ENCODE results near the gene TSPAN9. TPM values are rescaled to one million over a fixed set of nuclear protein-coding genes. Genes with fewer than 3 reads are reported as not detected.
A peak's percentile ranks its signal among the peaks of the same experiment; 100 is the strongest.

TSPAN9 gene
- polyA plus RNA-seq, 3 donors = 0.15 to 0.34 (median 0.25) TPM

GRCh38 chr12:3280967-3281366, 203.8 kb downstream of the TSPAN9 start:
- H3K27ac Mint-ChIP-seq = no peak overlapping the region
- Histone ChIP-seq H3K36me3 (replicated peaks in 1 of 2; ENCODE audit: control insufficient read depth in 1 of 2, insufficient read depth in 2 of 2, low read length in 2 of 2) (no peaks in the 10 kb centered on the region), H3K4me1 (ENCODE audit: control insufficient read depth in 1 of 2, insufficient read depth in 2 of 2, low read length in 2 of 2) (no peaks in the 10 kb centered on the region), H2AFZ (ENCODE audit: insufficient read depth, low read depth, low read length, poor library complexity, severe bottlenecking) (no peak overlapping the region), H3K79me2 (ENCODE audit: insufficient read depth, low read length) (no peaks in the 10 kb centered on the region), H3K9me3 (replicated peaks in 1 of 2; ENCODE audit: control insufficient read depth in 1 of 2, insufficient read depth in 1 of 2, low read length in 2 of 2) (no peaks in the 10 kb centered on the region), H4K20me1 (ENCODE audit: insufficient read depth, low read length) (no peaks in the 10 kb centered on the region), H3K9ac (ENCODE audit: insufficient read depth, low read length, poor library complexity, severe bottlenecking) (no peak overlapping the region), H3K27me3 (ENCODE audit: control insufficient read depth in 2 of 2, insufficient read depth in 2 of 2, low read length in 2 of 2) (no peaks in the 10 kb centered on the region), H3K27ac (ENCODE audit: low read depth in 1 of 2, low read length in 2 of 2) (no peak overlapping the region), H3K4me3 (replicated peaks in 1 of 3; ENCODE audit: low read depth in 2 of 3, low read length in 3 of 3) (no peak overlapping the region), H3K4me2 (replicated peaks; ENCODE audit: extremely low read depth, low read length, poor library complexity, severe bottlenecking) (no peak overlapping the region)
- DNase-seq = no peak
- peaks cover 0 to 2% (median 0%) of the 10 kb centered on the region in 7 donors for H3K9me3 Mint-ChIP-seq
- 94% methylated on average over 14 of the region's 14 CpGs for WGBS (ENCODE audit: insufficient coverage)
- peaks cover 12 to 38% (median 30%) of the 10 kb centered on the region in 3 donors for H3K27me3 Mint-ChIP-seq (ENCODE audit: low read depth in 3 of 3)
- no peaks in the 10 kb centered on the region for H3K4me1 Mint-ChIP-seq
- H3K4me3 Mint-ChIP-seq = no peak overlapping the region
- no peak for TF ChIP-seq CTCF (IDR thresholded peaks at IDR 0.05)
- intact Hi-C loops (cut with micrococcal nuclease) = no loop called here
- H3K36me3 Mint-ChIP-seq = no peaks in the 10 kb centered on the region

GRCh38 chr12:3281588-3282383, 204.6 kb downstream of the TSPAN9 start:
- Histone ChIP-seq H3K9me3 (replicated peaks in 1 of 2; ENCODE audit: control insufficient read depth in 1 of 2, insufficient read depth in 1 of 2, low read length in 2 of 2) (no peaks in the 10 kb centered on the region), H3K4me1 (ENCODE audit: control insufficient read depth in 1 of 2, insufficient read depth in 2 of 2, low read length in 2 of 2) (no peaks in the 10 kb centered on the region), H2AFZ (ENCODE audit: insufficient read depth, low read depth, low read length, poor library complexity, severe bottlenecking) (no peak overlapping the region), H4K20me1 (ENCODE audit: insufficient read depth, low read length) (no peaks in the 10 kb centered on the region), H3K79me2 (ENCODE audit: insufficient read depth, low read length) (no peaks in the 10 kb centered on the region), H3K36me3 (replicated peaks in 1 of 2; ENCODE audit: control insufficient read depth in 1 of 2, insufficient read depth in 2 of 2, low read length in 2 of 2) (no peaks in the 10 kb centered on the region), H3K4me3 (replicated peaks in 1 of 3; ENCODE audit: low read depth in 2 of 3, low read length in 3 of 3) (no peak overlapping the region), H3K4me2 (replicated peaks; ENCODE audit: extremely low read depth, low read length, poor library complexity, severe bottlenecking) (no peak overlapping the region), H3K9ac (ENCODE audit: insufficient read depth, low read length, poor library complexity, severe bottlenecking) (no peak overlapping the region), H3K27ac (ENCODE audit: low read depth in 1 of 2, low read length in 2 of 2) (no peak overlapping the region), H3K27me3 (ENCODE audit: control insufficient read depth in 2 of 2, insufficient read depth in 2 of 2, low read length in 2 of 2) (no peaks in the 10 kb centered on the region)
- DNase-seq = no peak
- H3K9me3 Mint-ChIP-seq = peaks cover 0 to 2% (median 0%) of the 10 kb centered on the region in 7 donors
- peak overlapping the region in 2 of 7 donors; percentile 4 to 59 for H3K27ac Mint-ChIP-seq
- H3K4me3 Mint-ChIP-seq = no peak overlapping the region
- intact Hi-C loops (cut with micrococcal nuclease) = no loop called here
- H3K36me3 Mint-ChIP-seq = no peaks in the 10 kb centered on the region
- no peak for TF ChIP-seq CTCF (IDR thresholded peaks at IDR 0.05)
- no peaks in the 10 kb centered on the region for H3K4me1 Mint-ChIP-seq
- 69% methylated on average over 22 of the region's 23 CpGs for WGBS (ENCODE audit: insufficient coverage)
- peaks cover 10 to 34% (median 29%) of the 10 kb centered on the region in 3 donors for H3K27me3 Mint-ChIP-seq (ENCODE audit: low read depth in 3 of 3)
